ENCODE measurements around the gene S100A9.
"Not testable (repeated sequence)": the region's sequence is repeated elsewhere in the genome, so short reads cannot be mapped to it uniquely, and the experiment has no call there.

The S100A9 gene

DNA sequence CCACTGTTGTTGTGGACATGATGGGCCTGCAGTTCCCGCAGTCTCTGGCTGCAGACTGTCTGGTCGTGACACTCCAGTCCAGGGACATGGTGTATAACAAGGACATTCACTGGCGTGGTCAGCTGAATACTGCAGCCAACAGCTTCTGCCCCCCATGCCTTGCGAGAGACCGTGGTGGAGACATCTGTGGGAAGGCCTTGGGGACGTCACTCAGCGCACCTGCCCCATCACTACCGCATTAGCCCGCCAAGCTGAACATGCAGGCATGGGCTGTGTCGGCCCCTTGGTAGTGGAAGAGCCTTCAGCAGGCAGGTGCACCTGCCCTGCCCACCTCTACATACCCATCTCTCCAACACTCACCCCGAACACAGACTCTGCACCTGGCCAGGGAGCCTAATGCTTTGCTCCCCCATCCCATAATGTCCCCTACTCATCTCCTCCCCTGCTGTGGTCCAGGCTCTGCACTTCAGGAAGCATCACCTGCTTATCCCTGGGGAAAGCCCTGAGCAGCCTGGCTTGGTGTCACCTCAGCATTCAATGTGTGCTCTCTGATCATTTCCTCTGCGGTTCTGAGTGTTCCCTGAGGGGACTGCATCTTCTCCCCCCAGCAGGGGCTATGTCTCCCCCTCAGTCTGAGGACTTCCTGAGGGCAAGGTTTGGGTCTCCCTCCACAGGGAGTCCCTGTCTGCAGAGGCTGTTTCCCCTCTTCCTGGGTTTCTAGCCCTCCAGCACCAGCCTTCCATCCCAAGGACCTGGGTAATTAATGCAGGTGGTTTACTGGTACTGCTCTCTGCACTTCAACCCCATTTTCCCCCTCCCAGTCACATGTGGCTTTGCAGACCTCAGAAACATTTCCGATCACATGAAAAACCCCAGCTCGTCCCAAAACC, 12.2 kb upstream of the S100A9 start:
- DNase-seq, result peak; percentile 94

GRCh38 chr1:153346077-153346723, 11.5 kb upstream of the S100A9 start:
- DNase-seq, result peak; percentile 95

DNA sequence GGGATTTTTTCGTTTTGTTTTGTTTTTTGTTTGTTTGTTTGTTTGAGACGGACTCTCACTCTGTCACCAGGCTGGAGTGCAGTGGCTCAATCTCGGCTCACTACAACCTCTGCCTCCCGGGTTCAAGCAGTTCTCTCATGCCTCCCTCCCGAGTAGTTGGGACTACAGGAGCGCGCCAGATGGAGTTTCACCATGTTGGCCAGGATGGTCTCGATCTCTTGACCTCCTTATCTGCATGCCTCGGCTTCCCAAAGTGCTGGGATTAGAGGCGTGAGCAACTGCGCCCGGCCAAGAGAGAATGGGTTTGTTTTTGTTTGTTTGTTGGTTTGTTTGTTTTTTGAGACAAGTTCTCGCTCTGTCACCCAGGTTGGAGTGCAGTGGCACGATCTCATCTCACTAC, 10.6 kb upstream of the S100A9 start:
- not testable (repeated sequence) for DNase-seq

DNA sequence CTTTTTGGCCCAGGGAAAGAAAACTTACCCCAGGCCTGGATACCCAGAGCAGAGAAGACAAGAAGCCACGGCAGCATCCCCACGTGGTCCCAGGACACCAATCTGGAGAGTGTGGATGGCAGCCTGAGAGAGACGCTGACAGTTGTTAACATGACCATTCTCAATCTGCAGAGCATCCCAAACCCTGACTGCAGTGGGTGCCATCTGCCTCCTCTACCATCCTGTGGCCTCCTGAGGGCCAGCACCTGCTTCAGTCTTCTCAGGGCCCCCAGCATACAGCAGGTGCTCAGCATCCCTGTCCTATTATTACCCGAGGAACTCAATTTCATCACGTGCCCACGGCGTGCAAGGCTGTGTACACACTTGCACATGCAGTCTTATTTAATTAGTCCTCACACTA, 9.8 kb upstream of the S100A9 start:
- no peak for DNase-seq

DNA sequence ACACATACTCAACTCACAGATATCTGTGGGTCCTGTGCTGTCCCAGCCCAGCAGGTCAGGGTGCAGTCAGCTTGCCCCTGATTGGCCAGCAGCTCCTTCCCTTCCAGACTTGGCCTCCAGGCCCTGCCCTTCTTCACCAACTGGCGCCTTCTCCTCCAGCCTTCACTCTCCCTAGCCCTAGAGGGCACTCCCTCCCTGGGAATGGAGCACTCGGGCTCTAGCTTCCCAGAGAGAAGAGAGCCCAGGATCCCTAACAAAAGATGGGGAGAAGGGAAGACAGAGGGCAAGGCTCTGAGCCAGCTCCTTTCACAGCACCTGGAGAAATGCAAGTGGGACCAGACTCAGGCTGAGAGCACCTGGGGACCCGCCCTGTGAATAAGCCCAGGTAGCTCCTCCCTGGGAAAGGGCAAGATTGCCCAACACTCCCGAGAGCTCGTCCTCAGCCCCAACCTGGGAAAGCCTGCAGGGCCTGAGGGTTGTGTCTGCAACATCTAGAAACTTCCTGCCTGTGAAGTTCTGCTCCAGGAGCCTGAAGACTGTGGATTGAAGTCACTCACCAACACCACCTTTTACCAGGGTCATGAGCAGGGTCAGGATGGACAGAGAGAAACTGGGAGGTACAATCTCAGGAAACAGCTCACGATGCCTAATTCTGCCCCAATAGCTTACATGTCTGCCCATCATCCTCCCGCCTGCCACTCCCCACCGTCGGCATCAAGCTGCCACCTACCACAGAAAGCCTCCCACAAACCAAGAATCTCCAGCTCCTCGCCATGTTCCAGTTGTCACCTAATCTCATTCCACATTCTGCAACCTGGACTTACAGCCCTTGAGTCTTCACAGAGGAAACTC, 8.9 kb upstream of the S100A9 start, which contains the start of gene PGLYRP4:
PGLYRP4 (minus strand) TSS at position 331 of the 852 bp plus-strand sequence. CDS start 909 bp downstream, outside the sequence.
- DNase-seq, result no peak

DNA sequence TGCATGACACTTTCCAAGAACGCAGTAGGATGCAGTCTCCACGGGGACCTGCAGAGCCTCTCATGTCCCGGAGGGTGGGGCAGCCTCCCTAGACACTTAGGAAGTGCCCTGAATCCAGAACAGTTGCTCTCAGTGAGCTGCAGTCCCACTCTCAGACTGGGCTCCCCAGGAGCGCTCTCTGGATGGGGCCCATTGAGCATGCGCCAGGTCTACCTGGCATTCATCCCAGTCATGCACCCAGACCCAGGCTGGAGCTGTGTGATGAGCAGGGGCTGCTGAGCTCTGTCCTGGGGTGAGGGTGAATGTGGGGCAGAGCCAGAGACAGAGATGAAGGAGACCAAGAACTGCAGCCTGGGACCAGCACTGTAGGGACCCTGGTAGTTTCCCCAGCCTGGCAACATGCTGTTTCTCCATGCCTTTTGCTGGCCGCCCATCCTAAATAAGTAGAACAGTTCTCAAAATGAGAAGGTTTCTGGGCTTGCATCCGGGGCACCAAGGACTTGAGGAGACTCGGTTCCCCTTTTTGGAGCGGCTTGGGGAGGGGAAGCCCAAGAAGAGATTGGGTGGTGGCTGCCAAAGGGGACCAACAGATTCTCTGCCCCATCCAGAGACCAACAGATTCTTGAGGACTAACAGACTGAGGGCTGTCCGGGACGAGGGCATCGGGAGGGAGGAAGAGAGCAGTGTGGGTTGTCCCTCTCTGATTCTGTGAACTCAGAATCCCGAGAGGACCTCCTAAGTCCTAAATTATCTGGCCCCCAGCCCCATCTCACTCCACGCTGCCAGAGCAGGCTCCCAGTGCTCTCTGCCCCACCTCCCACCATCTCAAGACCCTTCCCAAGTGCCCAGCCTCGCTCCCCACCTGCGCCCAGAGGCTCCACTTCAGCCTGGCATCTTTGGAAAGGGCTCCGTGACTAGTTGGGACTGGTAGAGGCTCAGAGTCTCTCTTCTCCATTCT, 8.0 kb upstream of the S100A9 start:
- no peak for DNase-seq

DNA sequence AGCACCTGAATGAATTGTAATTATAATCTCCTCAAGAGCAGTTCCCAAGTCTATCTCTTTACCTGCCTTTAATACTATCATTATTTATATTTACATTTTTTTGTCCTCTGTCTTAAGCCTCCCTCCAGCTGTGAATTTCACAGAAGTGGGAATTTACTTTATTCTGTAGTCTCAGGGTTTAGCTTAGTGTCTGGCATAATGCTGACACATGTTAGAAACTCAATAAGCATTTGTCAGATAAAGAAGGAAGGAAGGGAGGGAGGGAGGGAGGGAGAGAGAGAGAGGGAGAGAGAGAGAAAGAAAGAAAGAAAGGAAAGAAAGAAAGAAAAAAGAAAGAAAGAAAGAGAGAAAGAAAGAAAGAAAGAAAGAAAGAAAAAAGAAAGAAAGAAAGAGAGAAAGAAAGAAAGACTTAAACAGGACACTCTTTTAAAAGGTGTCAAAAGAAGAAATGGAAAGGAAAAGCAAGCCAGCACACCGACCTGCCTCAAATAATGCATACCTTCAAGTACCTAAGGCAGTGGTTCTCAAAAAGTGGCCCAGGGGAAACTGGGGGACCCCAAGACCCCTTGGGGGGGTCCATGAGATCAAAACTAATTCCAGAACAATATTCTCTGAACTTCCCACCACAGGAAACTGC, 7.2 kb upstream of the S100A9 start:
- DNase-seq, result no peak

DNA sequence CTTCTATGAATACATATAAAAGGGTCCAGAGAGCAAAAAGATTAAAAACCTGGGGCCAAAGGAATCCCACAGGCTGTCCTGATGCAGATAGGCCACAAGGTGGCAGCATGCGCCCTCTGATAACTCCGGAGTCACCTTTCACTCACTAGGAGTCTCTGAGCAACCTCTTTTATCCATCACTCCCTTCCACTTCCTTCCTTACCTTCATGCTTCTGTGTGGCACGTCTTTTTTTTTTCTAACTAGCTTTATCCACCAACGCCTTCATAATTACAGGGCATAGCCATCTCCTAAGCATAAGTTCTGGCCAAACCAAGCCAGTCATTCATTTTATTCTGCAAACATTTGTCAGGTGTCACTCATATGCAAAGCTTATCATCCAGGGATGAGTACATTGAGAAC, 5.1 kb upstream of the S100A9 start:
- DNase-seq, result peak; percentile 84

GRCh38 chr1:153353226-153353947, 4.3 kb upstream of the S100A9 start:
- DNase-seq, result no peak

DNA sequence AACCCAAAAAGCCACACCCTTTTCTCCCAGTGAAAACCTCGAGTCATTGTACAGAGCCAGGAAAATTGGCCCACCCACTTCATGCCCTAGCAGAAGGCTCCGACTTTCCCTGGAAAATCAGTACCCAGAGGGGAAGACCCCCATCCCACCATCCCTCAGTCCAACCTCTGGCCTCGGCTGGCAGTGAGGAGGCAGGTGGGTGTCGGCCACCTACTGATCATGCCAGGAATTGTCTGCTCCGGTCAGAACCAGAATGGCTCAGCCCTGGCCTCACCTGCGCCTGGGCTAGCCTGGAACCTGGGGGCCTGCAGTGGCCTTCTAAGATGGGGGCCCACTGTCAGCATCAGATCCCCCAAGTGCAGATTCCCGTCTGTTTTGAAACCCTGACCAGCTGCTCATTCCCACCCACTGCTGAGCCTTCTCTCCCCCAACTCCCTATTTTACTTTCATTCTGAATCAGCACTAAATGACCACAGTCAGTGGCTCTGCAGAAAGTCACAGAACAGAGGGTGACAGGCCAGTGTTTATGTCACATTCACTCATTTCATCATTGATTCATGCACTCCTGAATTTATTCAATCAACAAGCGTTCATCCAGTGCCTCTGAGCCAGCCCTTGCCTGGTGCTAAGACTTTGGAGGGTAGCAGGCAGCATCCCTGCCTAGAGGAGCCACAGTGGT, 3.0 kb upstream of the S100A9 start:
- DNase-seq, result no peak

GRCh38 chr1:153355445-153356071, 2.1 kb upstream of the S100A9 start:
- peak; percentile 57 for DNase-seq

DNA sequence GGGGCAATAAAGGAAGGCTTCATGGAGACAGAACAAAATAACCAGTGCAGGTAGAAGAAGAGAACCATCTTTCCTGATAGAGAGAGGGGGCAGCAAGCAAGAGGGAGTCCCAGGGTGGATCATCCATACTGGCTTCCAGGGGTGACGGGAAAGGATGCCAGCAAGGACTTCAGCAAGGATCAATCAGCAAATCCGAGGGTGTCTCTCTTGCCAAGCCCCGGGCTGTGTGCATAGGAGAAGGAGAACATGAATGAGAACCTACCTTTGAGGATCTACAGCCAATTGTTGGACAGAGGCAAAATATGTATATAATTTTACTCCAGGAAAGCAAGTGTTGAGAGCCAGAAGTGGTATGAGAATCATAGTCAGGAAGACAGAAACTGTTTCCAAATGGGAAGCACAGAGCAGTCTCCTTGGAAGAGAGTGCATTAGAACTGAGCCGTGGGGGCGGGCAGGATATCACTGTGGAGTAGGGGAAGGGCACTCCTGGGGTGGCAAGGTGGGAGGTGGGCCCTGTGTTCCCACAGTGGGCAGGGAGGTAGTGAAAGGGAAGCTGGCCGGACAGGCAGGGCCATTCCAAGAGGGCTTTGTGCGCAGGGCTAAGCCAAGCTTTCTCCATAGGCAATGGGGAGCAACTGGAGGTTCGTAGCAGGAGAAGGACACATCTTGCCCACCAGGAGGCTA, 1.1 kb upstream of the S100A9 start:
- no peak for DNase-seq

- no peak for DNase-seq
Measured at GRCh38 chr1:153357076-153357852, 390 bp upstream of the S100A9 start.

GRCh38 chr1:153358691-153358975, 979 bp downstream of the S100A9 start:
- DNase-seq, result no peak

DNA sequence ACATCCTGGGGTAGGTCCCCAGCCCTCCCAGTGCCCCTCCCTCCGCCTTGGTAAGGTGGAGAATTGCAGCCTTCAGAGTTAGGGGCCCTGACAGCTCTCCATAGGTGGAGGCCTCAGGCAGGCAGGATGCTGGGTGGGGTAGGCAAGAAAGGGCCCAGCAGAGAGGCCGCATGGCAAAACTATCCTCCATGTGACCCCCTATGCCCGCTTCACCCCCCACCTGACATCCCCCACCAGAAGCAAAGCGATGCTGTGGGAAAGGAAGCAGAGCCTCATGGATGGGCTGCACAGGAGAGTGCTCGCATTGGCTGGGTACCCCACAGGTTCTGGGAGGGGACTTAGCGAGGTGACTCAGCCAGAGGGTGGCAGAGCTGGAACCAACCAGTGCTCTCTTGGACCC, 1.6 kb downstream of the S100A9 start:
- DNase-seq, result no peak

- DNase-seq, result no peak
Measured at GRCh38 chr1:153360190-153360589, 2.5 kb downstream of the S100A9 start.

- DNase-seq, result no peak
Measured at GRCh38 chr1:153360592-153361479, 3.2 kb downstream of the S100A9 start.
